ENCODE results near the gene TRIM14.

TRIM14 gene

DNA sequence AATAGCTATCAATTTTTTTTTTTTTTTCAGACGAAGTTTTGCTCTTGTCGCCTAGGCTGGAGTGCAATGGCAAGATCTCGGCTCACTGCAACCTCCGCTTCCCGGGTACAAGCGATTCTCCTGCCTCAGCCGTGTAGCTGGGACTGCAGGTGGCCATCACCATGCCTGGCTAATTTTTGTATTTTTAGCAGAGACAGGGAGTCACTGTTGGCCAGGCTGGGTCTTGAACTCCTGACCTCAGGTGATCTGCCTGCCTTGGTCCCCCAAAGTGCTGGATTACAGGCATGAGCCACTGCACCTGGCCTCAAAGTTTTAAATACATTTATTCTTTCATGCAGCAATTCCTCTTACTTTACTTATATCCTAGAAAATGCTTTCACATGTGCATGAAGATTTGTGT, 17.6 kb downstream of the TRIM14 start:
- DNase-seq, result no peak
- Histone ChIP-seq H3K4me3 (ENCODE audit: low read depth, low read length) (no peak overlapping the region), H3K36me3 (replicated peaks) (no peaks in the 10 kb centered on the region), H3K27ac (no peak overlapping the region), H3K27me3 (replicated peaks) (no peaks in the 10 kb centered on the region)
- in situ Hi-C loops (cut with HindIII; ENCODE audit: low pct_ligation_motif_present, low sequenced_read_pairs), result no loop called here
- TF ChIP-seq, protein P1, sequence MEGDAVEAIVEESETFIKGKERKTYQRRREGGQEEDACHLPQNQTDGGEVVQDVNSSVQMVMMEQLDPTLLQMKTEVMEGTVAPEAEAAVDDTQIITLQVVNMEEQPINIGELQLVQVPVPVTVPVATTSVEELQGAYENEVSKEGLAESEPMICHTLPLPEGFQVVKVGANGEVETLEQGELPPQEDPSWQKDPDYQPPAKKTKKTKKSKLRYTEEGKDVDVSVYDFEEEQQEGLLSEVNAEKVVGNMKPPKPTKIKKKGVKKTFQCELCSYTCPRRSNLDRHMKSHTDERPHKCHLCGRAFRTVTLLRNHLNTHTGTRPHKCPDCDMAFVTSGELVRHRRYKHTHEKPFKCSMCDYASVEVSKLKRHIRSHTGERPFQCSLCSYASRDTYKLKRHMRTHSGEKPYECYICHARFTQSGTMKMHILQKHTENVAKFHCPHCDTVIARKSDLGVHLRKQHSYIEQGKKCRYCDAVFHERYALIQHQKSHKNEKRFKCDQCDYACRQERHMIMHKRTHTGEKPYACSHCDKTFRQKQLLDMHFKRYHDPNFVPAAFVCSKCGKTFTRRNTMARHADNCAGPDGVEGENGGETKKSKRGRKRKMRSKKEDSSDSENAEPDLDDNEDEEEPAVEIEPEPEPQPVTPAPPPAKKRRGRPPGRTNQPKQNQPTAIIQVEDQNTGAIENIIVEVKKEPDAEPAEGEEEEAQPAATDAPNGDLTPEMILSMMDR (IDR thresholded peaks at IDR 0.05; ENCODE audit: low read depth, low read length, missing control alignments), result no peak

DNA sequence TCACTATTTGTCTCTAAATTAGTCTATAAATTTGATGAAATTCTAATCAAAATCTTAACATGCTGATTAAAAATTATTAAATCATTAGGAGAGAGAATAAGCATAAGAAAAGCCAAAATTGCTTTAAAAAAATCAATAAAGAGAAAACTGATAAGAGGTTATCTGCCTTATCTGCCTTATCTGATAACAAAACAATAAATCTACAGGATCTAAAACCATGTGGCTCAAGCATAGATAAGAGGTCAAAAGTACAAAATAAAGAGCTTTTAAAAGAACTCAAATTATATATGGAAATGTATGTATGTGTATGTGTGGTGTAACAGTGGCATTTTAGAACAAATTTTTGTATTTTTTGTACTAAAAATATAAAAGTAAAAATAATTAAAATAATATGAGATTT, 18.6 kb downstream of the TRIM14 start:
- TF ChIP-seq, protein P1 (IDR thresholded peaks at IDR 0.05; ENCODE audit: low read depth, low read length, missing control alignments), result no peak
- Histone ChIP-seq H3K27ac (no peak overlapping the region), H3K27me3 (replicated peaks) (no peaks in the 10 kb centered on the region), H3K36me3 (replicated peaks) (no peaks in the 10 kb centered on the region), H3K4me3 (ENCODE audit: low read depth, low read length) (no peak overlapping the region)
- in situ Hi-C loops (cut with HindIII; ENCODE audit: low pct_ligation_motif_present, low sequenced_read_pairs), result no loop called here
- DNase-seq, result no peak

DNA sequence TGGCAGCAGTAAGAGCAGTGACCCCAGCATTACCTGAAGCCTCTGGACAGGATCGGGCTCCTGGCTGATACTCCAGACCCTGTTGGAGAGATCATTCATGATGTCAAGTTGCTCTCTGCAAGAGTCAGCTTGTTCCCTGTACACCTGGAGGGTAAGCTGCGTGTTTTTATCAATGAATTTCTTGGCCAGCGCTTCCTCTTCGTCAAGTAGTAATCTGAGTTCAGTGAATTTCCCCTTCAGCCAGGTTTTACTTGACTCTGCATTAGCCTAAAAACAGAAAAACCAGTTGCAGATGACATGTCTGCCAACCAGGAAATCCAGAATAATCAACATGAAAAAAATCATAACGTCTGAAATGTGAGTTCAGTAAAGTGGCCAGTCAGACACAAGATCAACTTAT, 19.1 kb downstream of the TRIM14 start:
- Histone ChIP-seq H3K4me3 (ENCODE audit: low read depth, low read length) (no peak overlapping the region), H3K36me3 (replicated peaks) (no peaks in the 10 kb centered on the region), H3K27ac (no peak overlapping the region), H3K27me3 (replicated peaks) (no peaks in the 10 kb centered on the region)
- TF ChIP-seq, protein P1 (IDR thresholded peaks at IDR 0.05; ENCODE audit: low read depth, low read length, missing control alignments), result no peak
- DNase-seq, result no peak
- in situ Hi-C loops (cut with HindIII; ENCODE audit: low pct_ligation_motif_present, low sequenced_read_pairs), result no loop called here

DNA sequence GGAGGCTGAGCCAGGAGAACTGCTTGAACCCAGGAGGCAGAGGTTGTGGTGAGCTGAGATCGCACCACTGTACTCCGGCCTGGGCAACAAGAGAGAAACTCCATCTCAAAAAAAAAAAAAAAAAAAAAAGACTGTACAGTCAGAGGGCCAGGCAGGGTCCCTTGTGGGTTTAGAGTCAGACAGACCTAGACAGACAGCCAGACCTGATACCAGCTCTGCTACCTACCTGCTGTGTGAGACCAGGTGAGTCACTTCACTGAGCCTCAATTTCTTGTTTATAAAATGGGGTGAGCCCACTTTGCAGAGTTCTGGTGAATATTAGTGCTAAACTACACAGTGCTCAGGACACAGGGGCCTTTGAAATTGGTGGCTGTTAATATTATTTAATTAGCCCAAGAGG, 19.7 kb downstream of the TRIM14 start:
- Histone ChIP-seq H3K27me3 (replicated peaks) (no peaks in the 10 kb centered on the region), H3K27ac (no peak overlapping the region)

DNA sequence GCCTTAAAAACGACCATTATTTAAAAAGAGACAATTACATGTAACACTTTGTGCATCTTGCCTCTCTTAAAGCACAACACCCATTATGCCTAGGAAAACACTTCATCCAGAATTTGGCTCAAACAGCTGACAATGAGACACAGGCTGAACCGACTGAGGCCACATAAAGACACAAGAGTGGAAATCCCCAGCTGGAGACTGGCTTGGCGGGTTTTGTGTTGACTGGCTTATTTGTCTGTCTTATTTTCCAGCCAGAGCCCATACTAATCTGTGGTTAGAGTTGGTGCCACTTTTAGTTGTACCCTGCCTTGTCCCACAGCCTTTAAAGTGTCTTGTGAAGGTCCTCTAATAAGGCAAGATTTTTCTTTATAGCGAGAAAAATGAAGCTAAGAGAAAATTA, 21.2 kb downstream of the TRIM14 start:
- Histone ChIP-seq H3K4me3 (ENCODE audit: low read depth, low read length) (no peak overlapping the region), H3K27me3 (replicated peaks) (no peaks in the 10 kb centered on the region), H3K27ac (no peak overlapping the region), H3K36me3 (replicated peaks) (no peaks in the 10 kb centered on the region)
- no peak for DNase-seq
- TF ChIP-seq, protein P1 (IDR thresholded peaks at IDR 0.05; ENCODE audit: low read depth, low read length, missing control alignments), result no peak
- in situ Hi-C loops (cut with HindIII; ENCODE audit: low pct_ligation_motif_present, low sequenced_read_pairs), result no loop called here

More for the DNA sequence above, 19.7 kb downstream of the TRIM14 start:
- DNase-seq, result no peak
- TF ChIP-seq, protein P1 (IDR thresholded peaks at IDR 0.05; ENCODE audit: low read depth, low read length, missing control alignments), result no peak
- in situ Hi-C loops (cut with HindIII; ENCODE audit: low pct_ligation_motif_present, low sequenced_read_pairs), result no loop called here
- H3K4me3 ChIP-seq (ENCODE audit: low read depth, low read length), result no peak overlapping the region
- no peaks in the 10 kb centered on the region for H3K36me3 ChIP-seq (replicated peaks)

DNA sequence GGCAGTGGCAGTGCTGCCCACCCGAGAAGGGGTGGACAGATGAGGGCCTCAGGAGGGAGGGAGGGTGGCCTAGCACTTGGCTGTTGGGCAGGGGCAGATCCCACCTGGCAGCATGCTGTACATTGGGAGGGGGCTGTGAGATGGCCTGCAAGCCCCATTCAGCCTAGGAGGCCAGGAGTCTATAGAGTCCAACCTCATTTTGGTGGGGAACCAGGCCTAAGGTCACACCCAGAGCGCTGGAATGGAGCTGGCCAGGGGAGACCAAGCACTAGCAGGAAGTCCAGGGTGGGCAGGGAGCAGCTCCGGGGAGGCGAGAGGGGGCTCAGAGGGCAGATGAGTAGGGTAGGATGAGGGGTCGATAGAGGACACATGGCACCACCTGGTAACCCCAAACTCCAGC, 22.9 kb downstream of the TRIM14 start:
- no peak for DNase-seq
- in situ Hi-C loops (cut with HindIII; ENCODE audit: low pct_ligation_motif_present, low sequenced_read_pairs), result no loop called here
- Histone ChIP-seq H3K36me3 (replicated peaks) (no peaks in the 10 kb centered on the region), H3K27me3 (replicated peaks) (no peaks in the 10 kb centered on the region), H3K4me3 (ENCODE audit: low read depth, low read length) (no peak overlapping the region), H3K27ac (no peak overlapping the region)
- TF ChIP-seq, protein P1 (IDR thresholded peaks at IDR 0.05; ENCODE audit: low read depth, low read length, missing control alignments), result no peak
